Measurements from ENCODE around the gene ZC3H15.
"Not testable (repeated sequence)": the region's sequence is repeated elsewhere in the genome, so short reads cannot be mapped to it uniquely, and the experiment has no call there.

- not testable (repeated sequence) for TF ChIP-seq REST (IDR thresholded peaks at IDR 0.05); CTCF (IDR thresholded peaks at IDR 0.05); HDAC2 (IDR thresholded peaks at IDR 0.05); HMGXB4 (CRISPR knock-in tag; IDR thresholded peaks at IDR 0.05; ENCODE audit: borderline replicate concordance); BHLHE40 (IDR thresholded peaks at IDR 0.05; ENCODE audit: low read depth, low read length); EP300 (IDR thresholded peaks at IDR 0.05); POLR2A (IDR thresholded peaks at IDR 0.05; ENCODE audit: low read length); NPAS2 (CRISPR knock-in tag; IDR thresholded peaks at IDR 0.05; ENCODE audit: borderline replicate concordance); BCL3 (IDR thresholded peaks at IDR 0.05); KDM1A (IDR thresholded peaks at IDR 0.05; ENCODE audit: low read depth); GATA3 (IDR thresholded peaks at IDR 0.05; ENCODE audit: borderline replicate concordance); JUNB (IDR thresholded peaks at IDR 0.05)
- TF ChIP-seq, protein P1, sequence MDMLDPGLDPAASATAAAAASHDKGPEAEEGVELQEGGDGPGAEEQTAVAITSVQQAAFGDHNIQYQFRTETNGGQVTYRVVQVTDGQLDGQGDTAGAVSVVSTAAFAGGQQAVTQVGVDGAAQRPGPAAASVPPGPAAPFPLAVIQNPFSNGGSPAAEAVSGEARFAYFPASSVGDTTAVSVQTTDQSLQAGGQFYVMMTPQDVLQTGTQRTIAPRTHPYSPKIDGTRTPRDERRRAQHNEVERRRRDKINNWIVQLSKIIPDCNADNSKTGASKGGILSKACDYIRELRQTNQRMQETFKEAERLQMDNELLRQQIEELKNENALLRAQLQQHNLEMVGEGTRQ (IDR thresholded peaks at IDR 0.05), result not testable (repeated sequence)
Measured at GRCh38 chr2:186439673-186440095, 46.4 kb upstream of the ZC3H15 start.

Data from A549 (cell line).